Gastrocnemius medialis (tissue), 4 donors: Measurements from ENCODE around the gene LAYN.

ENCODE experiments used
- CTCF ChIP-seq, 5 experiments: fragments of 450-650 bp in 3 of 5; fragments of 200-600 bp in 2 of 5; sonication (generic) in 2 of 5; IDR thresholded peaks in 4 of 5; conservative IDR thresholded peaks in 1 of 5; 1 replicate in 4 of 5; 2 replicates in 1 of 5; pipeline ENCODE4 v1.5.1; 2016 to 2019; ENCODE audit warnings: antibody characterized with exemption in 5 of 5, mild to moderate bottlenecking in 3 of 5, moderate library complexity in 3 of 5
- POLR2A ChIP-seq, 2 donors: fragments of 450-650 bp; IDR thresholded peaks; one replicate each; pipeline ENCODE4 v1.6.1; 2017; ENCODE audit warnings: antibody characterized with exemption in 2 of 2, mild to moderate bottlenecking in 2 of 2, moderate library complexity in 2 of 2

GRCh38 chr11:111570796-111571195 is 30.3 kb downstream of the LAYN start:
- TF ChIP-seq POLR2A (IDR thresholded peaks at IDR 0.05), result no peak
- no peak for TF ChIP-seq CTCF (IDR thresholded peaks at IDR 0.05 in 4 of 5, conservative IDR thresholded peaks at IDR 0.05 in 1 of 5)
